H1 (cell line): Measurements from ENCODE around the gene HOMER2. TPM values are rescaled to one million over a fixed set of nuclear protein-coding genes. Genes with fewer than 3 reads are reported as not detected.

Source experiments
- CTCF ChIA-PET: fragments of 300-600 bp; sonication (Branson Sonifier 250); formaldehyde crosslinking; loops from one replicate; lab custom pipeline; 2021; ENCODE audit not compliant: partially characterized antibody; lab: Charles Lee
- POLR2A ChIA-PET: fragments of 300-600 bp; sonication (Branson Sonifier 250); formaldehyde crosslinking; loops from one replicate; lab custom pipeline; 2021; ENCODE audit warnings: inconsistent platforms; ENCODE audit not compliant: partially characterized antibody; lab: Charles Lee
- DNase-seq, 2 experiments: peaks; one replicate each; pipeline versions ENCODE4 v3.0.0 to v3.0.0-alpha.2; 2010 to 2022; ENCODE audit warnings: low spot score in 2 of 2, low read depth in 1 of 2, mixed read lengths in 1 of 2
- FAIRE-seq: peaks from 2 replicates; lab custom pipeline; 2011; peaks lifted over from hg19 to GRCh38; lab: Jason Lieb, UNC
- H2AFZ ChIP-seq: 2 replicates; pipeline ENCODE4 v1.8.1; 2012; ENCODE audit warnings: low read length, inconsistent platforms
- H2AK5ac ChIP-seq: 2 replicates; pipeline ENCODE4 v1.6.1; 2013; ENCODE audit warnings: low read depth, low read length
- H2BK120ac ChIP-seq: replicated peaks from 2 replicates; pipeline ENCODE3; 2013; ENCODE audit warnings: low read depth, low read length, inconsistent platforms
- H2BK12ac ChIP-seq: 2 replicates; pipeline ENCODE4 v1.6.1; 2013; ENCODE audit warnings: low read depth, low read length
- H2BK15ac ChIP-seq: 2 replicates; pipeline ENCODE4 v1.6.1; 2013; ENCODE audit warnings: low read length
- H2BK20ac ChIP-seq: 2 replicates; pipeline ENCODE4 v1.6.1; 2013; ENCODE audit warnings: low read length
- H2BK5ac ChIP-seq: 2 replicates; pipeline ENCODE4 v1.6.1; 2013; ENCODE audit warnings: low read depth, low read length
- H3K14ac ChIP-seq: 2 replicates; pipeline ENCODE4 v1.6.1; 2013; ENCODE audit warnings: inconsistent platforms; ENCODE audit not compliant: insufficient read length
- H3K18ac ChIP-seq: 2 replicates; pipeline ENCODE4 v1.6.1; 2013; ENCODE audit warnings: low read length; ENCODE audit errors: extremely low read depth
- H3K23ac ChIP-seq: 2 replicates; pipeline ENCODE4 v1.6.1; 2013; ENCODE audit warnings: inconsistent platforms; ENCODE audit not compliant: insufficient read length
- H3K23me2 ChIP-seq: 2 replicates; pipeline ENCODE4 v1.6.1; 2013; ENCODE audit warnings: low read depth, low read length
- H3K27ac ChIP-seq: 2 replicates; pipeline ENCODE4 v1.6.1; 2011; ENCODE audit warnings: low read depth, low read length, inconsistent platforms
- H3K27me3 ChIP-seq, 4 experiments: replicated peaks in 1 of 4; 1 replicate in 1 of 4; 2 replicates in 3 of 4; pipeline versions ENCODE4 v1.6.1 to v1.8.1; 2011 to 2013; ENCODE audit warnings: low read length in 3 of 4, mild to moderate bottlenecking in 3 of 4, inconsistent platforms in 2 of 4, mixed read lengths in 2 of 4, moderate library complexity in 1 of 4; ENCODE audit not compliant: control insufficient read depth in 3 of 4, insufficient read depth in 3 of 4; ENCODE audit errors: extremely low read depth in 1 of 4
- H3K36me3 ChIP-seq, 4 experiments: 2 replicates each; pipeline versions ENCODE4 v1.6.1 to v1.8.1; 2011 to 2013; ENCODE audit warnings: mild to moderate bottlenecking in 4 of 4, low read length in 3 of 4, moderate library complexity in 2 of 4, control low read depth in 1 of 4, inconsistent platforms in 1 of 4; ENCODE audit not compliant: insufficient read depth in 4 of 4, control insufficient read depth in 2 of 4
- H3K4ac ChIP-seq: replicated peaks from 2 replicates; pipeline ENCODE3; 2013; ENCODE audit warnings: low read length, low read depth, mixed read lengths, inconsistent platforms; ENCODE audit not compliant: insufficient read length
- H3K4me1 ChIP-seq, 4 experiments: replicated peaks in 1 of 4; 1 replicate in 1 of 4; 2 replicates in 3 of 4; pipeline versions ENCODE4 v1.6.1 to v1.8.1; 2011 to 2013; ENCODE audit warnings: low read length in 3 of 4, inconsistent platforms in 2 of 4, mixed read lengths in 1 of 4; ENCODE audit not compliant: insufficient read depth in 4 of 4, control insufficient read depth in 3 of 4
- H3K4me2 ChIP-seq, 2 experiments: 2 replicates each; pipeline versions ENCODE4 v1.6.1 to v1.8.1; 2011 to 2013; ENCODE audit warnings: low read depth in 2 of 2, low read length in 2 of 2, control low read depth in 1 of 2, inconsistent platforms in 1 of 2, mild to moderate bottlenecking in 1 of 2; ENCODE audit not compliant: insufficient read depth in 1 of 2
- H3K4me3 ChIP-seq, 4 experiments: fragments of 200-600, 300-600 bp in 1 of 4; sonication (generic), shearing (Covaris generic), sonication (Bioruptor Twin) in 1 of 4; 2 replicates each; pipeline versions ENCODE4 v1.5.1 to v1.8.1; 2011 to 2016; ENCODE audit warnings: low read length in 4 of 4, low read depth in 3 of 4, control low read depth in 2 of 4, inconsistent platforms in 2 of 4, mild to moderate bottlenecking in 2 of 4, mixed read lengths in 1 of 4, moderate library complexity in 1 of 4; ENCODE audit not compliant: insufficient read depth in 2 of 4; ENCODE audit errors: extremely low read depth in 1 of 4
- H3K56ac ChIP-seq: replicated peaks from 2 replicates; pipeline ENCODE3; 2013; ENCODE audit warnings: low read depth, mild to moderate bottlenecking, mixed read lengths, low read length, inconsistent platforms; ENCODE audit not compliant: insufficient read length
- H3K79me1 ChIP-seq: 2 replicates; pipeline ENCODE4 v1.6.1; 2013; ENCODE audit warnings: low read depth, low read length, control low read depth
- H3K79me2 ChIP-seq, 2 experiments: 2 replicates each; pipeline versions ENCODE4 v1.6.1 to v1.8.1; 2012 to 2013; ENCODE audit warnings: low read length in 2 of 2, mild to moderate bottlenecking in 2 of 2, inconsistent platforms in 1 of 2; ENCODE audit not compliant: insufficient read depth in 2 of 2, control insufficient read depth in 1 of 2
- H3K9ac ChIP-seq, 4 experiments: replicated peaks in 1 of 4; 1 replicate in 1 of 4; 2 replicates in 3 of 4; pipeline versions ENCODE4 v1.6.1 to v1.8.1; 2011 to 2013; ENCODE audit warnings: low read depth in 3 of 4, low read length in 3 of 4, control low read depth in 2 of 4, mild to moderate bottlenecking in 2 of 4, moderate library complexity in 2 of 4, inconsistent platforms in 1 of 4; ENCODE audit errors: extremely low read depth in 1 of 4
- H3K9me3 ChIP-seq, 2 experiments: 2 replicates each; pipeline versions ENCODE4 v1.6.1 to v1.8.1; 2012 to 2013; ENCODE audit warnings: mild to moderate bottlenecking in 2 of 2, moderate library complexity in 2 of 2, control low read depth in 1 of 2, inconsistent platforms in 1 of 2, low read depth in 1 of 2, low read length in 1 of 2, mixed read lengths in 1 of 2; ENCODE audit not compliant: insufficient read depth in 2 of 2
- H4K20me1 ChIP-seq, 2 experiments: replicated peaks in 1 of 2; 2 replicates each; pipeline versions ENCODE3 to v1.8.1; 2011 to 2013; ENCODE audit warnings: inconsistent platforms in 2 of 2, low read length in 2 of 2, mild to moderate bottlenecking in 1 of 2; ENCODE audit not compliant: insufficient read depth in 2 of 2, control insufficient read depth in 1 of 2
- H4K5ac ChIP-seq: 2 replicates; pipeline ENCODE4 v1.6.1; 2013; ENCODE audit warnings: low read length, low read depth, mixed read lengths, inconsistent platforms; ENCODE audit not compliant: insufficient read length
- H4K8ac ChIP-seq: 2 replicates; pipeline ENCODE4 v1.8.0; 2013; ENCODE audit warnings: mild to moderate bottlenecking, moderate library complexity, low read length, inconsistent platforms; ENCODE audit not compliant: insufficient read depth; ENCODE audit errors: extremely low read depth
- H4K91ac ChIP-seq: replicated peaks from 2 replicates; pipeline ENCODE3; 2013; ENCODE audit warnings: low read length, mixed read lengths, inconsistent platforms; ENCODE audit not compliant: insufficient read length
- BACH1 ChIP-seq: IDR thresholded peaks from 2 replicates; pipeline ENCODE4 v1.6.1; 2012; ENCODE audit warnings: low read length, improper control_type of control experiment
- CBX5 ChIP-seq: fragments of 300-800, 300-1000 bp; sonication (generic); IDR thresholded peaks from 2 replicates; pipeline ENCODE4 v1.7.1; 2016; ENCODE audit warnings: antibody characterized with exemption, low read length, low read depth
- EP300 ChIP-seq, 2 experiments: IDR thresholded peaks; 1 replicate in 1 of 2; 2 replicates in 1 of 2; pipeline ENCODE4 v1.6.1; 2011 to 2012; ENCODE audit warnings: low read depth in 2 of 2, low read length in 2 of 2, mild to moderate bottlenecking in 2 of 2, borderline replicate concordance in 1 of 2, inconsistent platforms in 1 of 2, moderate library complexity in 1 of 2
- POU5F1 ChIP-seq: IDR thresholded peaks from 2 replicates; pipeline ENCODE4 v1.6.1; 2011; ENCODE audit warnings: low read depth, mild to moderate bottlenecking, low read length, moderate library complexity
- RFX5 ChIP-seq: IDR thresholded peaks from 2 replicates; pipeline ENCODE4 v1.6.1; 2011; ENCODE audit warnings: low read depth, low read length, improper control_type of control experiment, borderline replicate concordance
- SP1 ChIP-seq: IDR thresholded peaks from 2 replicates; pipeline ENCODE4 v1.6.1; 2011; ENCODE audit warnings: low read depth, low read length
- SP4 ChIP-seq: IDR thresholded peaks from 2 replicates; pipeline ENCODE4 v1.6.1; 2012; ENCODE audit warnings: low read length, inconsistent platforms
- YY1 ChIP-seq: IDR thresholded peaks from 2 replicates; pipeline ENCODE4 v1.6.1; 2011; ENCODE audit warnings: low read depth, mild to moderate bottlenecking, low read length
- ZNF274 ChIP-seq: IDR thresholded peaks from 2 replicates; pipeline ENCODE4 v1.7.0; 2012; ENCODE audit warnings: low read length, borderline replicate concordance; ENCODE audit errors: extremely low read depth
- WGBS, 2 experiments: shearing (Covaris generic) in 1 of 2; methylation state at CpG; one replicate each; pipeline versions ENCODE4 v1.1.6 to v1.1.7; 2013 to 2015; ENCODE audit warnings: low lambda C conversion rate in 2 of 2, mixed read lengths in 2 of 2, inconsistent platforms in 1 of 2, low coverage in 1 of 2, missing lambda C conversion rate in 1 of 2; ENCODE audit not compliant: insufficient replicate concordance in 2 of 2, insufficient coverage in 1 of 2, insufficient read length in 1 of 2; ENCODE audit errors: extremely low coverage in 1 of 2, missing lambda C conversion rate in 1 of 2; 5-methylcytosine and 5-hydroxymethylcytosine counted together
- polyA plus RNA-seq, 7 experiments: library from polyadenylated mRNA; depleted of rRNA in 3 of 7; stranded (reverse) in 5 of 7; unstranded in 2 of 7; fragments of >200 nt in 5 of 7; fragments of 200-250 nt in 2 of 7; gene quantifications; 1 replicate in 5 of 7; 2 replicates in 1 of 7; 4 replicates in 1 of 7; pipeline versions ENCODE4 v1.2.1 to v1.2.3, GENCODE V29; 2011 to 2013; ENCODE audit warnings: missing spikeins in 2 of 7, mixed read lengths in 2 of 7
- total RNA-seq: library from RNA; stranded (reverse); fragmentation: NEBNext Ultra II Directional; extraction: Animal tissue kit (Norgen Biotek cat#: 25700); gene quantifications from 2 replicates; pipeline ENCODE4 v1.2.1, GENCODE V29; 2021
- TF ChIP-seq, protein P1 (sequence below), 3 experiments: IDR thresholded peaks; 1 replicate in 2 of 3; 2 replicates in 1 of 3; pipeline versions ENCODE4 v1.5.1 to v1.6.1; 2011; ENCODE audit warnings: low read length in 3 of 3, mild to moderate bottlenecking in 3 of 3, inconsistent platforms in 2 of 3, low read depth in 1 of 3, moderate library complexity in 1 of 3; ENCODE audit not compliant: insufficient read depth in 1 of 3; ENCODE audit errors: control extremely low read depth in 1 of 3
- TF ChIP-seq, protein P2 (sequence below): IDR thresholded peaks from 2 replicates; pipeline ENCODE4 v1.6.1; 2012; ENCODE audit warnings: inconsistent platforms

HOMER2 gene
- total and polyA plus RNA-seq, 2 of the 8 experiments (the other 6 are each of a cell fraction or from before 2014, with no cell fraction given), result 12.5 to 27.6 TPM

DNA sequence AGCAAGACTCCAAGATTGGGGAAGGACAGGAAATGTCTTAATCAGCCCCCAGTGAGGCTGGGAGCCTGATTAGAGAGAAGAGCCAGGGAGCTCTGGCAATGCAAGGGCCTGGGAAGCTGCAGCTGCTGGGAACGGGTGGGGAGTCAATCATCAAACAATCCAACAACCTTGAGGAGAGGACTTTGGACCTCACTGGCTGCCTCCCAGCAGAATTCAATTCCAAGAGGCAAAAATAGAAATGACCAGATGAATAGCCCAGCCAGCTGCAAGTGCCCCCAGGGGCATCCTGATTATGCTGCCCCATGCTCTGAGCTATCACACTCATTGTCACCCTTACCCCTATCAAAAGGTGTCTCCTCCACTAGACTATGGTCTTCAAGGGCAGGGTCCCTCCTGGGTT lies 6.1 kb upstream of the HOMER2 start:
- Histone ChIP-seq H3K23ac (no peak overlapping the region), H3K4ac (no peak overlapping the region), H3K79me1 (no peaks in the 10 kb centered on the region), H4K8ac (no peak overlapping the region), H2AK5ac (no peak overlapping the region), H4K91ac (no peak overlapping the region), H2BK120ac (no peak overlapping the region), H2AFZ (no peak overlapping the region), H3K4me1 (peaks cover 0 to 7% (median 3%) of the 10 kb centered on the region in 4 experiments; a peak in 4 of 7 replicates), H3K27ac (no peak overlapping the region), H2BK5ac (no peak overlapping the region), H3K9me3 (no peaks in the 10 kb centered on the region), H2BK12ac (no peak overlapping the region), H3K79me2 (no peaks in the 10 kb centered on the region), H4K20me1 (no peaks in the 10 kb centered on the region), H3K18ac (no peak overlapping the region), H3K27me3 (no peaks in the 10 kb centered on the region; a peak in 1 of 7 replicates), H3K9ac (no peak overlapping the region), H2BK20ac (no peak overlapping the region), H3K23me2 (no peaks in the 10 kb centered on the region), H3K4me2 (no peak overlapping the region), H4K5ac (no peak overlapping the region), H3K4me3 (no peak overlapping the region), H2BK15ac (no peak overlapping the region), H3K56ac (no peak overlapping the region), H3K36me3 (no peaks in the 10 kb centered on the region), H3K14ac (no peak overlapping the region)
- TF ChIP-seq YY1 (no peak), EP300 (IDR thresholded peaks at IDR 0.05; ENCODE audit: borderline replicate concordance in 1 of 2, low read depth in 2 of 2, low read length in 2 of 2) (no peak), CBX5 (no peak), SP1 (no peak), RFX5 (no peak), ZNF274 (no peak), SP4 (no peak), BACH1 (no peak), POU5F1 (no peak)
- TF ChIP-seq, protein P1, sequence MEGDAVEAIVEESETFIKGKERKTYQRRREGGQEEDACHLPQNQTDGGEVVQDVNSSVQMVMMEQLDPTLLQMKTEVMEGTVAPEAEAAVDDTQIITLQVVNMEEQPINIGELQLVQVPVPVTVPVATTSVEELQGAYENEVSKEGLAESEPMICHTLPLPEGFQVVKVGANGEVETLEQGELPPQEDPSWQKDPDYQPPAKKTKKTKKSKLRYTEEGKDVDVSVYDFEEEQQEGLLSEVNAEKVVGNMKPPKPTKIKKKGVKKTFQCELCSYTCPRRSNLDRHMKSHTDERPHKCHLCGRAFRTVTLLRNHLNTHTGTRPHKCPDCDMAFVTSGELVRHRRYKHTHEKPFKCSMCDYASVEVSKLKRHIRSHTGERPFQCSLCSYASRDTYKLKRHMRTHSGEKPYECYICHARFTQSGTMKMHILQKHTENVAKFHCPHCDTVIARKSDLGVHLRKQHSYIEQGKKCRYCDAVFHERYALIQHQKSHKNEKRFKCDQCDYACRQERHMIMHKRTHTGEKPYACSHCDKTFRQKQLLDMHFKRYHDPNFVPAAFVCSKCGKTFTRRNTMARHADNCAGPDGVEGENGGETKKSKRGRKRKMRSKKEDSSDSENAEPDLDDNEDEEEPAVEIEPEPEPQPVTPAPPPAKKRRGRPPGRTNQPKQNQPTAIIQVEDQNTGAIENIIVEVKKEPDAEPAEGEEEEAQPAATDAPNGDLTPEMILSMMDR (IDR thresholded peaks at IDR 0.05; ENCODE audit: control extremely low read depth in 1 of 3, insufficient read depth in 1 of 3, low read depth in 1 of 3, low read length in 3 of 3), result no peak
- TF ChIP-seq, protein P2, sequence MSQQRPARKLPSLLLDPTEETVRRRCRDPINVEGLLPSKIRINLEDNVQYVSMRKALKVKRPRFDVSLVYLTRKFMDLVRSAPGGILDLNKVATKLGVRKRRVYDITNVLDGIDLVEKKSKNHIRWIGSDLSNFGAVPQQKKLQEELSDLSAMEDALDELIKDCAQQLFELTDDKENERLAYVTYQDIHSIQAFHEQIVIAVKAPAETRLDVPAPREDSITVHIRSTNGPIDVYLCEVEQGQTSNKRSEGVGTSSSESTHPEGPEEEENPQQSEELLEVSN, result no peak
- POLR2A ChIA-PET, result interaction anchor here (0.6 to 1.0 kb wide), 2 partner anchors 9 to 171 kb away, joined by 3 read pairs; no protein-coding TSS in a partner anchor
- CTCF ChIA-PET, result interaction anchor here (0.6 to 3.9 kb wide), 7 partner anchors 13 to 109 kb away, joined by 3 to 13 read pairs (median 3); no protein-coding TSS in a partner anchor
- FAIRE-seq (no peak), DNase-seq (no peak)
- WGBS, 2 experiments, result 100% methylated on average over 1 of the region's 1 CpG; no CpG with 5 or more reads in 1 of the 2 experiments
